ENCODE data around the gene FAM120AOS.
"Not testable (repeated sequence)": the region's sequence is repeated elsewhere in the genome, so short reads cannot be mapped to it uniquely, and the experiment has no call there.

Gene FAM120AOS

GRCh38 chr9:93440896-93441580 lies 12.3 kb downstream of the FAM120AOS start:
- no peak for DNase-seq

- not testable (repeated sequence) for DNase-seq
Observed at GRCh38 chr9:93439301-93439700, 14.1 kb downstream of the FAM120AOS start.

- no peak for DNase-seq
Observed at GRCh38 chr9:93437996-93438395, 15.4 kb downstream of the FAM120AOS start.

GRCh38 chr9:93436655-93437407 lies 16.6 kb downstream of the FAM120AOS start:
- no peak for DNase-seq

- DNase-seq, result no peak
Observed at GRCh38 chr9:93436218-93436617, 17.2 kb downstream of the FAM120AOS start.

- no peak for DNase-seq
Observed at GRCh38 chr9:93435386-93435785, 18.0 kb downstream of the FAM120AOS start.

GRCh38 chr9:93434056-93434455 lies 19.3 kb downstream of the FAM120AOS start:
- no peak for DNase-seq

DNA sequence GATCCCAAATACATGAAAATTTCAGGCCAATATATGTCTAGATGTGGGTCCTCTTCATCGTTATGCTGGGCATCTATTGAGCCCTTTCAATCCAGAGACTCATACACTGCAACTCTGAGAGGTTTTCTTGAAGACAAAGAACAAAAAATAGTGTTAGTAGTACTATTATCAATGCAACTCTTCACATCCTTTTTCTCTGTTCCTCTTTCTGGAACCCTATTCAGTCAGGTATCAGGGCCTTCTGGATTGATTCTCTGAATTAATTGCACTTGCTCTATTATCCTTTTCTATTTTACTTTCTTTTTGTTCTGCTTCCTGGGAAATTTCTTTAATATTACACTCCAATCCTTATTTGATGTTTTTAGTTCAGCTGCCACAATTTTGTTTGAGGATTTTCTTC lies 20.4 kb downstream of the FAM120AOS start:
- no peak for DNase-seq

- no peak for DNase-seq
Observed at GRCh38 chr9:93431539-93432105, 21.8 kb downstream of the FAM120AOS start.

- DNase-seq, result no peak
Observed at GRCh38 chr9:93427655-93428379, 25.6 kb downstream of the FAM120AOS start.

DNA sequence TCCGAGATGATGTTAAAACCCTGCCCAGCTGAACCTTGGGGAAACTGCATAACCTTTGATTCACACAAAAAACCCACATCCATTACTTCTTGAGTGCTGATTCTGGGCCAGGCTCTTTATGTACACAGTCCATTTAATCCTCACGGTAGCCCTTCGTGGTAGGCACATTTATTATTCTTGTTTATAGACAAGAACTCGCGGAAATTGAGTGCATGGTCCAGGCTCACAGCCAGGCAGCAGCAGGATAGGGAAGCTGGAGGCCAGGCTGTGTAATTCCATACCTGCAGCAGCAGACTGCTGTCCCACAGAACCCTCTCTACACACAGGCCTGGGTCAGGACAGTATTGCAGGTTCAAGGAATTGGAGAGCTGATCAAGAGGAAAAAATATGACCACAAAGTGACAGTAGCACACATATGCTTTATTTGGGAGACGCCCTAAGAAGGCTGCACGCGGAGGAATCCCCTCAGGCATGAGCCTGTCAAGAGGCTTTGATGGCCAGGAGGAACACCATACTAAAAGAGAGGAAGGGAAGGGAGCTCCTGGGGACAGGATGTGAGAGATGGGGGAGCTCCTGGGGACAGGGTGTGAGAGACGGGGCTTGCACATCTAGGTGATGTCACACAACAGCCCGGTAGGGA lies 30.3 kb downstream of the FAM120AOS start:
- no peak for DNase-seq

GRCh38 chr9:93419023-93419422 lies 34.4 kb downstream of the FAM120AOS start:
- DNase-seq, result no peak

DNA sequence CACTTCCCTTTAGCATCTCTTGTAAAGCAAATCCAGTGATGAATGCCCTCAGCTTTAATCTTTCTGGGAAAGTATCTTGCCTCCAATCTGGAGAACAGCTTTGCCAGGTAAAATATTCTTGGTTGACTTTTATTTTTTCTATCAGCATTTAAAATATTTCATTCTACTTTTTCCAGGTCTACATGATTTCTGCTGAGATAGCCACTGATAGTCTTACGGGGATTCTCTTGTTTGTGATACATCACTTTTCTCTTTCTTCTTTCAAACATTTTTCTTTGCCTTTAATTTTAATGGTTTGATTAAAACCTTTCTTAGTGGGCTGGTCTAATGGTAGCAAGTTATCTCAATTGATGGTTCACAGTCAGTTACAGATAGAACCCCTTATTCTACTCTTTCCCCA lies 35.8 kb downstream of the FAM120AOS start:
- no peak for DNase-seq

DNA sequence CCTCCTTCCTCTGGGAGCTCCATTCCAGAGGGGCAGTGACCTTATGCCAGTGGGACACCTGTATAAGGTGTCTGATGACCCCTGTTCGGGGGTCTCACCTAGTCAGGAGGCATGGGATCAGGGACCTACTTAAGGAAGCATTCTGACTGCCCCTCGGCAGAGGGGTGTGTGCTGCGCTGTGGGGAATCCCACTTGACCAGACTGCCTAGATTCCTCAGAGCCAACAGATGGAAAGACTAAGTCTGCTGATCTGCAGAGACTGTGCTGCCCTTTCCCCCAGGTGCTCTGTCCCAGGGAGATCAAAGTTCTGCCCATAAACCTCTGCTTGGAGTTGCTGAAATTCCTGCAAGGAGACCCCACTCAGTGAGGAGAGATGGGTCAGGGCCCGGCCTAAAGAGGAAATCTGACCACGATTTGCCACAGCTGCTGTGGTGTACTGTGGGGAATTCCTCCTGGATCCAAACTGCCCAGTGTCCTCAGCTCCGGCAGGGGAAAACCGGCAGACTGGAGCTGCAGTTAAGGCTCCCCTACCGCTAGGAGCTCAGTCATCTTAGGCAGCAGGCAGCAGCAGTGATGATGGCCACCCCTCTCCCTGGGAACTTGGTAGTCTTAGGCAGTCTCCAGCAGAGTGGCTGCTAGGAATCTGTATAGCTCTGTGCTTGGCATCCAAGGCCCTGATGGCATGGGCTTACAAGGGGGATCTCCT lies 36.7 kb downstream of the FAM120AOS start:
- no peak for DNase-seq

- no peak for DNase-seq
Observed at GRCh38 chr9:93415176-93415690, 38.1 kb downstream of the FAM120AOS start.

GRCh38 chr9:93413530-93413929 lies 39.9 kb downstream of the FAM120AOS start:
- no peak for DNase-seq

- DNase-seq, result no peak
Observed at GRCh38 chr9:93406371-93406770, 47.0 kb downstream of the FAM120AOS start.

GRCh38 chr9:93398471-93398870 lies 54.9 kb downstream of the FAM120AOS start:
- no peak for DNase-seq

- DNase-seq, result no peak
Observed at GRCh38 chr9:93397661-93398373, 55.6 kb downstream of the FAM120AOS start.

Measured in hypothalamus (tissue), 51 donors.